ENCODE measurements around the gene RECK.

DNA sequence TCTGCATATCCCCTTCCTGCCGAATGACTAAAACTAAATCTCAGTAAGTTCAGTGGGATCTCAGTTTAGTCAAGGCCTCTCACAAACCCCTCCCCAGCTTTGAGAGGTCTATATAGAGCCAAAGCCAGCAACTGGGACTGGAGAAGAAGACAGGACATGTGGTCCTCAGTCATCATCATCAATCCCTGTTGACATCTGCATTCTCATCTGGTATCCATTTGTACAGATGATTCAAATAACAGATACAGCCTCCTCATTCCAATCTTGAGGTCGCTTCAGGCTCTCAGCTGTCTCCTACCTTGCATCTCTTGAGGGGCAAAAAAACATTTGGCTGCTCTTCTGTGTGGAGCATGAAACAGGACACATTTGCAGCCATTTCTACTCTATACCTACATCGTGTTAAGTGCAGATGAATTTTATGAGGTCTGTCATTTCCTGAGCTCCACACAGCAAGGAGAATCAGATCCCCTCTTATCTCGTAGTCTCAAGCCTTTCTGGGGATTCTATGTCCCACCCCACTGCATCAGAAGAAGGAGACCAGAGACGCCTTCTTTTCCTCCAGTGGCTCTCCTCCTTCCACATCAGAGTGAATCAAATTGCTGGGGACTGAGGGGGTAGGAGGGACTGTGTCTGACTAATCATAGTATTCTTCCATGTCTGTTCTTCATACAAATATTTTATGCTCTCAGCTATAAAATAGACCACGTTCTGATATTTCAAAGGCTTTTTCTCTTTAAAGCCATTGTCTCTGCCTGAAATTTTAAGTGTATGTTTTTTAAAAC, 4.7 kb upstream of the RECK start:
- TF ChIP-seq EZH2 (IDR thresholded peaks at IDR 0.05; ENCODE audit: insufficient read depth, poor library complexity, severe bottlenecking) (no peak), EZH2phosphoT487 (IDR thresholded peaks at IDR 0.05; ENCODE audit: insufficient read depth, low read depth) (no peak)
